CD4-positive, alpha-beta T cell treated with Interleukin-4 for 4 hours (primary cell): ENCODE results near the gene LRRC59.

Experiments used
- DNase-seq: peaks from one replicate; pipeline ENCODE4 v3.0.0-alpha.2; 2020

Gene LRRC59

GRCh38 chr17:50360486-50361115 is 36.7 kb downstream of the LRRC59 start:
- DNase-seq = no peak

GRCh38 chr17:50359998-50360461 is 37.3 kb downstream of the LRRC59 start:
- DNase-seq = no peak

- DNase-seq = no peak
These were observed 38.2 kb downstream of the LRRC59 start for GRCh38 chr17:50359005-50359699.

- DNase-seq = no peak
These were observed 39.1 kb downstream of the LRRC59 start for GRCh38 chr17:50358177-50358576.

- no peak for DNase-seq
These were observed 40.3 kb downstream of the LRRC59 start for GRCh38 chr17:50356892-50357510.

GRCh38 chr17:50356418-50356817 is 40.9 kb downstream of the LRRC59 start:
- DNase-seq = no peak

- DNase-seq = no peak
These were observed 41.5 kb downstream of the LRRC59 start for GRCh38 chr17:50355701-50356341.

- DNase-seq = no peak
These were observed 42.0 kb downstream of the LRRC59 start for GRCh38 chr17:50355336-50355700.

- DNase-seq = no peak
These were observed 42.5 kb downstream of the LRRC59 start for GRCh38 chr17:50354776-50355175.

GRCh38 chr17:50354198-50354597 is 43.1 kb downstream of the LRRC59 start:
- no peak for DNase-seq

- DNase-seq = no peak
These were observed 43.6 kb downstream of the LRRC59 start for GRCh38 chr17:50353600-50354195.

- no peak for DNase-seq
These were observed 44.4 kb downstream of the LRRC59 start for GRCh38 chr17:50352693-50353599.

GRCh38 chr17:50352072-50352692 is 45.1 kb downstream of the LRRC59 start:
- DNase-seq = no peak

- DNase-seq = no peak
These were observed 46.6 kb downstream of the LRRC59 start for GRCh38 chr17:50350733-50351132.

- no peak for DNase-seq
These were observed 48.1 kb downstream of the LRRC59 start for GRCh38 chr17:50349243-50349600.

- DNase-seq = no peak
These were observed 48.6 kb downstream of the LRRC59 start for GRCh38 chr17:50348522-50349242.

- no peak for DNase-seq
These were observed 49.4 kb downstream of the LRRC59 start for GRCh38 chr17:50347894-50348291.

- no peak for DNase-seq
These were observed 50.0 kb downstream of the LRRC59 start for GRCh38 chr17:50347117-50347893.

GRCh38 chr17:50346313-50347116 is 50.8 kb downstream of the LRRC59 start:
- peak; percentile 12 for DNase-seq
